K562 (cell line): Measurements from ENCODE around the gene SNRPA. TPM values are rescaled to one million over a fixed set of nuclear protein-coding genes. Genes with fewer than 3 reads are reported as not detected.

Source experiments
- MYC ChIP-seq, 2 experiments: fragments of 250-450 bp in 1 of 2; sonication (Bioruptor Pico) in 1 of 2; IDR thresholded peaks; 2 replicates each; pipeline versions ENCODE4 v1.5.1 to v1.6.1; 2012 to 2021; ENCODE audit warnings: low read depth in 2 of 2, borderline replicate concordance in 1 of 2, improper control_type of control experiment in 1 of 2, low read length in 1 of 2, mild to moderate bottlenecking in 1 of 2, moderate library complexity in 1 of 2
- NFE2L1 ChIP-seq: fragments of 450-650 bp; IDR thresholded peaks from 2 replicates; pipeline ENCODE4 v1.6.1; 2016; ENCODE audit warnings: missing genetic modification characterization, low read depth, mild to moderate bottlenecking, missing compliant biosample characterization, moderate library complexity, borderline replicate concordance
- NFYB ChIP-seq: IDR thresholded peaks from 2 replicates; pipeline ENCODE4 v1.6.1; 2011; ENCODE audit warnings: mild to moderate bottlenecking, moderate library complexity; ENCODE audit not compliant: insufficient read length; ENCODE audit errors: extremely low read depth
- PRMT5 ChIP-seq: sonication (generic); formaldehyde crosslinking; IDR thresholded peaks from 2 replicates; pipeline ENCODE4 v1.5.0; 2020; ENCODE audit warnings: missing genetic modification reagents
- SMAD3 ChIP-seq: fragments of 450-650 bp; formaldehyde crosslinking; conservative IDR thresholded peaks from 2 replicates; pipeline ENCODE4 v1.4.0; 2020; ENCODE audit warnings: mild to moderate bottlenecking
- SMARCA4 ChIP-seq: fragments of 450-650 bp; IDR thresholded peaks from 2 replicates; pipeline ENCODE4 v1.6.1; 2016
- SMARCC2 ChIP-seq: fragments of 450-650 bp; IDR thresholded peaks from 2 replicates; pipeline ENCODE4 v1.6.1; 2017; ENCODE audit warnings: antibody characterized with exemption, moderate library complexity, mild to moderate bottlenecking, low read depth
- XRCC5 ChIP-seq: fragments of 200-400 bp; formaldehyde crosslinking; IDR thresholded peaks from 2 replicates; pipeline ENCODE4 v1.6.1; 2017; ENCODE audit warnings: low read depth, mild to moderate bottlenecking, low read length
- ZNF134 ChIP-seq: fragments of 250-450 bp; sonication (Bioruptor Pico); conservative IDR thresholded peaks from 2 replicates; pipeline ENCODE4 v1.4.0; 2020
- ZNF143 ChIP-seq: sonication (generic); formaldehyde crosslinking; IDR thresholded peaks from 2 replicates; pipeline ENCODE4 v1.9.0; 2022; ENCODE audit warnings: mild to moderate bottlenecking, missing genetic modification reagents
- ZNF445 ChIP-seq: fragments of 250-450 bp; sonication (Bioruptor Pico); IDR thresholded peaks from 2 replicates; pipeline ENCODE4 v1.4.0; 2020; ENCODE audit warnings: low read depth, mild to moderate bottlenecking, moderate library complexity
- ZNF57 ChIP-seq: fragments of 450-650 bp; formaldehyde crosslinking; IDR thresholded peaks from 2 replicates; pipeline ENCODE4 v1.4.0; 2020; ENCODE audit warnings: mild to moderate bottlenecking, moderate library complexity
- polyA plus RNA-seq, 8 experiments: library from polyadenylated mRNA; depleted of rRNA in 4 of 8; stranded (reverse) in 5 of 8; unstranded in 3 of 8; fragments of >200 nt; fragmentation: Nextera tagmentation in 2 of 8; fragmentation: Illumina TruSeq in 1 of 8; extraction: Ambion mirVana in 2 of 8; extraction: Trizol in 1 of 8; gene quantifications; 2 replicates each; pipeline versions ENCODE4 v1.2.1 to v1.2.3, GENCODE V29; 2011 to 2014; ENCODE audit warnings: inconsistent platforms in 1 of 8, missing spikeins in 1 of 8
- total RNA-seq, 7 experiments: library from RNA; depleted of rRNA in 6 of 7; stranded (reverse); fragments of >200 nt in 6 of 7; fragmentation: Illumina TruSeq in 2 of 7; extraction: Trizol in 2 of 7; gene quantifications; 2 replicates each; pipeline versions ENCODE4 v1.2.1 to v1.2.3, GENCODE V29; 2011 to 2021; ENCODE audit warnings: low replicate concordance in 1 of 7
- TF ChIP-seq, protein P1 (sequence below): fragments of 250-450 bp; sonication (Bioruptor Pico); IDR thresholded peaks from 2 replicates; pipeline ENCODE4 v1.4.0; 2020
- TF ChIP-seq, protein P2 (sequence below): sonication (generic); formaldehyde crosslinking; IDR thresholded peaks from 2 replicates; pipeline ENCODE4 v1.8.0; 2022; ENCODE audit warnings: mild to moderate bottlenecking, missing genetic modification reagents, borderline replicate concordance
- TF ChIP-seq, protein P3 (sequence below): fragments of 250-450 bp; sonication (Bioruptor Pico); IDR thresholded peaks from 2 replicates; pipeline ENCODE4 v1.8.0; 2022; ENCODE audit warnings: inconsistent platforms
- TF ChIP-seq, protein P4 (sequence below): fragments of 450-650 bp; formaldehyde crosslinking; IDR thresholded peaks from 2 replicates; pipeline ENCODE4 v1.4.0; 2020; ENCODE audit warnings: mild to moderate bottlenecking, moderate library complexity

The SNRPA gene
- total and polyA plus RNA-seq, 9 of the 15 experiments (the other 6 are each of a cell fraction or from before 2014, with no cell fraction given), result 16.3 to 311 (median 193) TPM

DNA sequence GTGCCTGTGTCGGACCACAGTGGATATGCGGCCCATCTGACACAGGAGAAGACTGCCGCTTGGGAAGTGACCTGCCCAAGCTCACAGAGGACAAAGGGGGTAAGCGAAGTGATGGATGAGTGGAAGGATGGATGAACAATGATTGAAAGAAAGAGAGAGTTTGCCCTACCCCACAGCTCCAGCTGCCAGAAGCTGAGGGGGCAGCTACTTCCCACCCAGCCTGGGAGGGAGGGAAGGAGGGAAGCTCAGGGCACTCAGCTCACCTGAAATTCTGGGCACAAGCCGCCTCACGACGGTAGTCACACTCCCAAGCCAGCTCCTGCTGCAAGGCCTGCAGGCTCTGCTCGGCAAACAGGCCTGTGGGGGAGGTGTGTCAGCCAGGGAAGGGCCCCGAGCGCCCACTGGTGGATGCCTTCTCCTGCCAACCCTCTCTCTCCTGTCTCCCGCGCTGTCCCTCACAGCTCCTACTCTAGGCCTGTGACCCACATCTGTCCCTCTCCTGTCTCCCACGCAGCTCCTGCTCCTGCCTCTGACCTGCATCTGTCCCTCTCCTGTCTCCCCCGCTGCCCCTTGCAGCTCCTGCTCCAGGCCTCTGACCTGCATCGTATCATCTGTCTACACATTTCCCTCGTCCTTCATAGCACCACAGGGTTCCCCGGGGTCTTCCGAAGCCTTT lies 48.5 kb upstream of the SNRPA start (continued):
- TF ChIP-seq, protein P1, sequence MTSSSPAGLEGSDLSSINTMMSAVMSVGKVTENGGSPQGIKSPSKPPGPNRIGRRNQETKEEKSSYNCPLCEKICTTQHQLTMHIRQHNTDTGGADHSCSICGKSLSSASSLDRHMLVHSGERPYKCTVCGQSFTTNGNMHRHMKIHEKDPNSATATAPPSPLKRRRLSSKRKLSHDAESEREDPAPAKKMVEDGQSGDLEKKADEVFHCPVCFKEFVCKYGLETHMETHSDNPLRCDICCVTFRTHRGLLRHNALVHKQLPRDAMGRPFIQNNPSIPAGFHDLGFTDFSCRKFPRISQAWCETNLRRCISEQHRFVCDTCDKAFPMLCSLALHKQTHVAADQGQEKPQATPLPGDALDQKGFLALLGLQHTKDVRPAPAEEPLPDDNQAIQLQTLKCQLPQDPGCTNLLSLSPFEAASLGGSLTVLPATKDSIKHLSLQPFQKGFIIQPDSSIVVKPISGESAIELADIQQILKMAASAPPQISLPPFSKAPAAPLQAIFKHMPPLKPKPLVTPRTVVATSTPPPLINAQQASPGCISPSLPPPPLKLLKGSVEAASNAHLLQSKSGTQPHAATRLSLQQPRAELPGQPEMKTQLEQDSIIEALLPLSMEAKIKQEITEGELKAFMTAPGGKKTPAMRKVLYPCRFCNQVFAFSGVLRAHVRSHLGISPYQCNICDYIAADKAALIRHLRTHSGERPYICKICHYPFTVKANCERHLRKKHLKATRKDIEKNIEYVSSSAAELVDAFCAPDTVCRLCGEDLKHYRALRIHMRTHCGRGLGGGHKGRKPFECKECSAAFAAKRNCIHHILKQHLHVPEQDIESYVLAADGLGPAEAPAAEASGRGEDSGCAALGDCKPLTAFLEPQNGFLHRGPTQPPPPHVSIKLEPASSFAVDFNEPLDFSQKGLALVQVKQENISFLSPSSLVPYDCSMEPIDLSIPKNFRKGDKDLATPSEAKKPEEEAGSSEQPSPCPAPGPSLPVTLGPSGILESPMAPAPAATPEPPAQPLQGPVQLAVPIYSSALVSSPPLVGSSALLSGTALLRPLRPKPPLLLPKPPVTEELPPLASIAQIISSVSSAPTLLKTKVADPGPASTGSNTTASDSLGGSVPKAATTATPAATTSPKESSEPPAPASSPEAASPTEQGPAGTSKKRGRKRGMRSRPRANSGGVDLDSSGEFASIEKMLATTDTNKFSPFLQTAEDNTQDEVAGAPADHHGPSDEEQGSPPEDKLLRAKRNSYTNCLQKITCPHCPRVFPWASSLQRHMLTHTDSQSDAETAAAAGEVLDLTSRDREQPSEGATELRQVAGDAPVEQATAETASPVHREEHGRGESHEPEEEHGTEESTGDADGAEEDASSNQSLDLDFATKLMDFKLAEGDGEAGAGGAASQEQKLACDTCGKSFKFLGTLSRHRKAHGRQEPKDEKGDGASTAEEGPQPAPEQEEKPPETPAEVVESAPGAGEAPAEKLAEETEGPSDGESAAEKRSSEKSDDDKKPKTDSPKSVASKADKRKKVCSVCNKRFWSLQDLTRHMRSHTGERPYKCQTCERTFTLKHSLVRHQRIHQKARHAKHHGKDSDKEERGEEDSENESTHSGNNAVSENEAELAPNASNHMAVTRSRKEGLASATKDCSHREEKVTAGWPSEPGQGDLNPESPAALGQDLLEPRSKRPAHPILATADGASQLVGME (CRISPR knock-in tag), result no peak
- TF ChIP-seq, protein P2, sequence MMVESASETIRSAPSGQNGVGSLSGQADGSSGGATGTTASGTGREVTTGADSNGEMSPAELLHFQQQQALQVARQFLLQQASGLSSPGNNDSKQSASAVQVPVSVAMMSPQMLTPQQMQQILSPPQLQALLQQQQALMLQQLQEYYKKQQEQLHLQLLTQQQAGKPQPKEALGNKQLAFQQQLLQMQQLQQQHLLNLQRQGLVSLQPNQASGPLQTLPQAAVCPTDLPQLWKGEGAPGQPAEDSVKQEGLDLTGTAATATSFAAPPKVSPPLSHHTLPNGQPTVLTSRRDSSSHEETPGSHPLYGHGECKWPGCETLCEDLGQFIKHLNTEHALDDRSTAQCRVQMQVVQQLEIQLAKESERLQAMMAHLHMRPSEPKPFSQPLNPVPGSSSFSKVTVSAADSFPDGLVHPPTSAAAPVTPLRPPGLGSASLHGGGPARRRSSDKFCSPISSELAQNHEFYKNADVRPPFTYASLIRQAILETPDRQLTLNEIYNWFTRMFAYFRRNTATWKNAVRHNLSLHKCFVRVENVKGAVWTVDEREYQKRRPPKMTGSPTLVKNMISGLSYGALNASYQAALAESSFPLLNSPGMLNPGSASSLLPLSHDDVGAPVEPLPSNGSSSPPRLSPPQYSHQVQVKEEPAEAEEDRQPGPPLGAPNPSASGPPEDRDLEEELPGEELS, result no peak
- no peak for TF ChIP-seq ZNF445 (CRISPR knock-in tag)
- no peak for TF ChIP-seq SMARCA4
- TF ChIP-seq MYC (IDR thresholded peaks at IDR 0.05; ENCODE audit: low read depth, low read length), result peak; percentile 85; the same call in 1 of the 2 replicates
- no peak for TF ChIP-seq MYC (CRISPR knock-in tag; IDR thresholded peaks at IDR 0.05; ENCODE audit: borderline replicate concordance, low read depth)
- TF ChIP-seq SMARCC2, result no peak
- TF ChIP-seq, protein P3, sequence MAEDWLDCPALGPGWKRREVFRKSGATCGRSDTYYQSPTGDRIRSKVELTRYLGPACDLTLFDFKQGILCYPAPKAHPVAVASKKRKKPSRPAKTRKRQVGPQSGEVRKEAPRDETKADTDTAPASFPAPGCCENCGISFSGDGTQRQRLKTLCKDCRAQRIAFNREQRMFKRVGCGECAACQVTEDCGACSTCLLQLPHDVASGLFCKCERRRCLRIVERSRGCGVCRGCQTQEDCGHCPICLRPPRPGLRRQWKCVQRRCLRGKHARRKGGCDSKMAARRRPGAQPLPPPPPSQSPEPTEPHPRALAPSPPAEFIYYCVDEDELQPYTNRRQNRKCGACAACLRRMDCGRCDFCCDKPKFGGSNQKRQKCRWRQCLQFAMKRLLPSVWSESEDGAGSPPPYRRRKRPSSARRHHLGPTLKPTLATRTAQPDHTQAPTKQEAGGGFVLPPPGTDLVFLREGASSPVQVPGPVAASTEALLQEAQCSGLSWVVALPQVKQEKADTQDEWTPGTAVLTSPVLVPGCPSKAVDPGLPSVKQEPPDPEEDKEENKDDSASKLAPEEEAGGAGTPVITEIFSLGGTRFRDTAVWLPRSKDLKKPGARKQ (CRISPR knock-in tag), result no peak
- no peak for TF ChIP-seq ZNF57
- no peak for TF ChIP-seq ZNF134
- TF ChIP-seq NFYB, result no peak
- no peak for TF ChIP-seq ZNF143 (CRISPR knock-in tag)
- TF ChIP-seq, protein P4, sequence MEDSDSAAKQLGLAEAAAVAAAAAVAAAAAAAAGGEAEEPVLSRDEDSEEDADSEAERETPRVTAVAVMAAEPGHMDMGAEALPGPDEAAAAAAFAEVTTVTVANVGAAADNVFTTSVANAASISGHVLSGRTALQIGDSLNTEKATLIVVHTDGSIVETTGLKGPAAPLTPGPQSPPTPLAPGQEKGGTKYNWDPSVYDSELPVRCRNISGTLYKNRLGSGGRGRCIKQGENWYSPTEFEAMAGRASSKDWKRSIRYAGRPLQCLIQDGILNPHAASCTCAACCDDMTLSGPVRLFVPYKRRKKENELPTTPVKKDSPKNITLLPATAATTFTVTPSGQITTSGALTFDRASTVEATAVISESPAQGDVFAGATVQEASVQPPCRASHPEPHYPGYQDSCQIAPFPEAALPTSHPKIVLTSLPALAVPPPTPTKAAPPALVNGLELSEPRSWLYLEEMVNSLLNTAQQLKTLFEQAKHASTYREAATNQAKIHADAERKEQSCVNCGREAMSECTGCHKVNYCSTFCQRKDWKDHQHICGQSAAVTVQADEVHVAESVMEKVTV (CRISPR knock-in tag), result no peak
- TF ChIP-seq PRMT5 (CRISPR knock-in tag), result no peak
- TF ChIP-seq SMAD3, result no peak
- TF ChIP-seq NFE2L1 (tag), result no peak
- TF ChIP-seq XRCC5, result peak; percentile 79; the same call in 1 of the 2 replicates
